ENCODE results near the gene NPLOC4.

GRCh38 chr17:81644496-81644895, 7.6 kb upstream of the NPLOC4 start:
- TF ChIP-seq POLR2A (IDR thresholded peaks at IDR 0.05), result no peak
- TF ChIP-seq, protein P1, sequence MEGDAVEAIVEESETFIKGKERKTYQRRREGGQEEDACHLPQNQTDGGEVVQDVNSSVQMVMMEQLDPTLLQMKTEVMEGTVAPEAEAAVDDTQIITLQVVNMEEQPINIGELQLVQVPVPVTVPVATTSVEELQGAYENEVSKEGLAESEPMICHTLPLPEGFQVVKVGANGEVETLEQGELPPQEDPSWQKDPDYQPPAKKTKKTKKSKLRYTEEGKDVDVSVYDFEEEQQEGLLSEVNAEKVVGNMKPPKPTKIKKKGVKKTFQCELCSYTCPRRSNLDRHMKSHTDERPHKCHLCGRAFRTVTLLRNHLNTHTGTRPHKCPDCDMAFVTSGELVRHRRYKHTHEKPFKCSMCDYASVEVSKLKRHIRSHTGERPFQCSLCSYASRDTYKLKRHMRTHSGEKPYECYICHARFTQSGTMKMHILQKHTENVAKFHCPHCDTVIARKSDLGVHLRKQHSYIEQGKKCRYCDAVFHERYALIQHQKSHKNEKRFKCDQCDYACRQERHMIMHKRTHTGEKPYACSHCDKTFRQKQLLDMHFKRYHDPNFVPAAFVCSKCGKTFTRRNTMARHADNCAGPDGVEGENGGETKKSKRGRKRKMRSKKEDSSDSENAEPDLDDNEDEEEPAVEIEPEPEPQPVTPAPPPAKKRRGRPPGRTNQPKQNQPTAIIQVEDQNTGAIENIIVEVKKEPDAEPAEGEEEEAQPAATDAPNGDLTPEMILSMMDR (IDR thresholded peaks at IDR 0.05), result no peak
